ENCODE data around the gene TRIM38. TPM values are rescaled to one million over a fixed set of nuclear protein-coding genes. Genes with fewer than 3 reads are reported as not detected.

Gene TRIM38
- total and polyA plus RNA-seq, 2 of the 13 experiments (the other 11 are each of a cell fraction or from before 2014, with no cell fraction given), result 2.5 to 3.1 TPM

- peak; percentile 86 for TF ChIP-seq UBTF (CRISPR knock-in tag; IDR thresholded peaks at IDR 0.05)
- TF ChIP-seq MLX (CRISPR knock-in tag; IDR thresholded peaks at IDR 0.05), result no peak
- peak; percentile 88 for TF ChIP-seq RXRA (CRISPR knock-in tag; IDR thresholded peaks at IDR 0.05)
- TF ChIP-seq BORCS8-MEF2B (CRISPR knock-in tag; IDR thresholded peaks at IDR 0.05), result peak; percentile 77
- TF ChIP-seq CREB3 (CRISPR knock-in tag; IDR thresholded peaks at IDR 0.05), result peak; percentile 65; the same call in 1 of the 2 replicates
- TF ChIP-seq KLF13 (CRISPR knock-in tag; IDR thresholded peaks at IDR 0.05), result no peak
- peak; percentile 77 for TF ChIP-seq ZNF121 (CRISPR knock-in tag; IDR thresholded peaks at IDR 0.05)
- TF ChIP-seq ZFP36L2 (CRISPR knock-in tag; IDR thresholded peaks at IDR 0.05), result peak; percentile 80; the same call in 1 of the 2 replicates
- no peak for TF ChIP-seq RARG (CRISPR knock-in tag; IDR thresholded peaks at IDR 0.05; ENCODE audit: low read depth)
- no peak for TF ChIP-seq KLF15 (CRISPR knock-in tag; IDR thresholded peaks at IDR 0.05; ENCODE audit: borderline replicate concordance)
- peak; percentile 84; the same call in 1 of the 2 replicates for TF ChIP-seq ZNF710 (CRISPR knock-in tag; IDR thresholded peaks at IDR 0.05; ENCODE audit: borderline replicate concordance)
- peak; percentile 91 for TF ChIP-seq E2F1 (CRISPR knock-in tag; IDR thresholded peaks at IDR 0.05)
- TF ChIP-seq POGZ (CRISPR knock-in tag; IDR thresholded peaks at IDR 0.05), result peak; percentile 90
- peak; percentile 72; the same call in 1 of the 2 replicates for TF ChIP-seq ARID5B (CRISPR knock-in tag; IDR thresholded peaks at IDR 0.05)
- no peak for TF ChIP-seq RFX5 (IDR thresholded peaks at IDR 0.05; ENCODE audit: low read depth, low read length)
- TF ChIP-seq MTERF4 (CRISPR knock-in tag; IDR thresholded peaks at IDR 0.05), result peak; percentile 85; the same call in 1 of the 2 replicates
- TF ChIP-seq RBM22 (optimal IDR thresholded peaks at IDR 0.05; ENCODE audit: low read length), result peak; percentile 99
These were observed 64.4 kb downstream of the TRIM38 start (continued) for GRCh38 chr6:26026833-26027490.
